Measurements from ENCODE around the gene RAX.

The RAX gene

GRCh38 chr18:59301929-59302328 lies 28.7 kb upstream of the RAX start:
- TF ChIP-seq CTCF (IDR thresholded peaks at IDR 0.05; ENCODE audit: low read depth, low read length, poor library complexity, severe bottlenecking): no peak
- TF ChIP-seq EZH2phosphoT487 (IDR thresholded peaks at IDR 0.05; ENCODE audit: borderline replicate concordance, low read length): no peak

DNA sequence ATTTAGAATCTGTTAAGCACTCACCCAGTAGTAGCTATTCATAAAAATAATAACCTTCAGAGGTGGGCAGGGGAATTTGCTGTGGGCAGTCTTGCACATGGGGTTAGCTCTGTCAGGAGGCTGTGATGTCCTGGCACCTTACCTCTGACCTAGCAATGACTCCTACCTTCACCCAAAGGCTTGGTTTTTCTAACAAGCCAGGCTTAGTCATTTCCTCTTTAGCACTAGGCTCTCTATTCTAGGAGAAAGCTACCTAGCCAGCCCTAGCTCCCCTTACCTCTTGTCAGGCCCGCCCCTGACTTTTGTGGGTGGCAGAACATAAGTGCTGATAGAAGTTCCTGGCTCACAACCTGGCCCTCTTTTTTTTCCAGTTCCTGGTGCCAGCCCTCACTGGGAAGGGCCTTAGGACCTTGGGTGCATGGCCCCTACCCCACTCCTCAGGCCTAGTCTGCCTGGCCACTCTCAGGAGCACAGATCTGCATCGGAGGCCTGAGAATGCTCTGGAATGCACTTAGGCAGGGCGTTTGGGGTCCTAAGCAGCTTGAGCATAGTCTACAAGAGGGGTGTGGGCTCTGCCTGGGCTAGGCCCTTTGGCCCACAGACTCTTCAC lies 27.5 kb upstream of the RAX start:
- H3K4me2 ChIP-seq (ENCODE audit: low read length): no peak overlapping the region
- no peaks in the 10 kb centered on the region for H3K4me1 ChIP-seq (ENCODE audit: control insufficient read depth, low read length)
- no peaks in the 10 kb centered on the region for H3F3A ChIP-seq (ENCODE audit: control insufficient read depth, insufficient read depth)
- H3K79me2 ChIP-seq (ENCODE audit: control insufficient read depth, low read length): no peaks in the 10 kb centered on the region
- no peaks in the 10 kb centered on the region for H3K9me2 ChIP-seq (replicated peaks; ENCODE audit: control insufficient read depth, low read length)
- H3K9me3 ChIP-seq (ENCODE audit: control insufficient read depth, insufficient read depth, low read length): no peaks in the 10 kb centered on the region
- H3K27ac ChIP-seq (ENCODE audit: low read depth, low read length): no peak overlapping the region
- no peaks in the 10 kb centered on the region for H4K20me1 ChIP-seq (ENCODE audit: control insufficient read depth, insufficient read depth, low read depth, low read length)
- TF ChIP-seq CTCF (IDR thresholded peaks at IDR 0.05; ENCODE audit: low read depth, low read length, poor library complexity, severe bottlenecking) (no peak), EZH2phosphoT487 (IDR thresholded peaks at IDR 0.05; ENCODE audit: borderline replicate concordance, low read length) (no peak)
- H3K4me3 ChIP-seq (ENCODE audit: low read length): no peak overlapping the region
- no peaks in the 10 kb centered on the region for H3K36me3 ChIP-seq (ENCODE audit: control insufficient read depth, low read length)
- peaks cover 26% of the 10 kb centered on the region for H3K27me3 ChIP-seq (ENCODE audit: control insufficient read depth, low read length)

More at GRCh38 chr18:59301929-59302328, 28.7 kb upstream of the RAX start:
- Histone ChIP-seq H3K79me2 (ENCODE audit: control insufficient read depth, low read length) (no peaks in the 10 kb centered on the region), H3K4me3 (ENCODE audit: low read length) (no peak overlapping the region), H3K4me2 (ENCODE audit: low read length) (no peak overlapping the region), H3K4me1 (ENCODE audit: control insufficient read depth, low read length) (no peaks in the 10 kb centered on the region), H3K27me3 (ENCODE audit: control insufficient read depth, low read length) (peaks cover 31% of the 10 kb centered on the region), H4K20me1 (ENCODE audit: control insufficient read depth, insufficient read depth, low read depth, low read length) (no peaks in the 10 kb centered on the region), H3K9me3 (ENCODE audit: control insufficient read depth, insufficient read depth, low read length) (no peaks in the 10 kb centered on the region), H3K36me3 (ENCODE audit: control insufficient read depth, low read length) (no peaks in the 10 kb centered on the region), H3K9me2 (replicated peaks; ENCODE audit: control insufficient read depth, low read length) (no peaks in the 10 kb centered on the region), H3K27ac (ENCODE audit: low read depth, low read length) (no peak overlapping the region), H3F3A (ENCODE audit: control insufficient read depth, insufficient read depth) (no peaks in the 10 kb centered on the region)

- Histone ChIP-seq H3K4me1 (ENCODE audit: control insufficient read depth, low read length) (no peaks in the 10 kb centered on the region), H3K79me2 (ENCODE audit: control insufficient read depth, low read length) (no peaks in the 10 kb centered on the region), H3K9me3 (ENCODE audit: control insufficient read depth, insufficient read depth, low read length) (no peaks in the 10 kb centered on the region), H3K27me3 (ENCODE audit: control insufficient read depth, low read length) (peaks cover 13% of the 10 kb centered on the region), H3K4me2 (ENCODE audit: low read length) (no peak overlapping the region), H3K9me2 (replicated peaks; ENCODE audit: control insufficient read depth, low read length) (no peaks in the 10 kb centered on the region), H4K20me1 (ENCODE audit: control insufficient read depth, insufficient read depth, low read depth, low read length) (no peaks in the 10 kb centered on the region), H3K4me3 (ENCODE audit: low read length) (no peak overlapping the region), H3K36me3 (ENCODE audit: control insufficient read depth, low read length) (no peaks in the 10 kb centered on the region), H3K27ac (ENCODE audit: low read depth, low read length) (no peak overlapping the region), H3F3A (ENCODE audit: control insufficient read depth, insufficient read depth) (no peaks in the 10 kb centered on the region)
- TF ChIP-seq EZH2phosphoT487 (IDR thresholded peaks at IDR 0.05; ENCODE audit: borderline replicate concordance, low read length): no peak
- TF ChIP-seq CTCF (IDR thresholded peaks at IDR 0.05; ENCODE audit: low read depth, low read length, poor library complexity, severe bottlenecking): no peak
Measured at GRCh38 chr18:59298871-59299270, 25.6 kb upstream of the RAX start.

All from DOHH2 (cell line).